Measurements from ENCODE around the gene MLST8.
"Not testable (repeated sequence)": the region's sequence is repeated elsewhere in the genome, so short reads cannot be mapped to it uniquely, and the experiment has no call there.

Gene MLST8

DNA sequence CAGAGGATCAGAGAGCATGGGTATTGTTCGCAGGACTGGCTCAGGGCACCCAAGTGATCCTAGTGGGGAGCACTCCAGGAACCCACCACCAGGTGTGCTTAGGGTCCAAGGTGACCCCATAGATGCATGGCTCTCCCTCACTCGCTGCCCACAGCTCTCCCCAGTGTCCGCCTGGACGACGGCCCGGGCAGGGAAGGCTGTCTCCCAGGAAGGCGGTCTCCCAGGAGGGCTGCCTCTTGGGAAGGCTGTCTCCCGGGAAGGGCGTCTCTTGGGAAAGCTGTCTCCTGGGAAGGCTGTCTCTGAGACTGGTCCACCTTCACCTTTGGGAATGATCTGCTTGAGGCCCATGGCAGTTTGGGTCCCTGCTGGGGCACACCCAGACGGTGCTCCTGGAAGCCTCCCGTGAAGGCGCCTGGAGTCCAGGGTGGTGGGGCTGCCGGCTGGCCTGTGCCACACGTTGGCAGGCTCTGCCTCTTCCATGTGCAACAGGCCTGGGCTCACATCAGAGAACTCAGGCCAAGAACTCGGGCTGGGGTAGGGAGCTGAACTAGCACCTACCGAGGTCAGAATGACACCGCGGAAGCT lies 41.1 kb downstream of the MLST8 start:
- DNase-seq (ENCODE audit: low spot score), result no peak

DNA sequence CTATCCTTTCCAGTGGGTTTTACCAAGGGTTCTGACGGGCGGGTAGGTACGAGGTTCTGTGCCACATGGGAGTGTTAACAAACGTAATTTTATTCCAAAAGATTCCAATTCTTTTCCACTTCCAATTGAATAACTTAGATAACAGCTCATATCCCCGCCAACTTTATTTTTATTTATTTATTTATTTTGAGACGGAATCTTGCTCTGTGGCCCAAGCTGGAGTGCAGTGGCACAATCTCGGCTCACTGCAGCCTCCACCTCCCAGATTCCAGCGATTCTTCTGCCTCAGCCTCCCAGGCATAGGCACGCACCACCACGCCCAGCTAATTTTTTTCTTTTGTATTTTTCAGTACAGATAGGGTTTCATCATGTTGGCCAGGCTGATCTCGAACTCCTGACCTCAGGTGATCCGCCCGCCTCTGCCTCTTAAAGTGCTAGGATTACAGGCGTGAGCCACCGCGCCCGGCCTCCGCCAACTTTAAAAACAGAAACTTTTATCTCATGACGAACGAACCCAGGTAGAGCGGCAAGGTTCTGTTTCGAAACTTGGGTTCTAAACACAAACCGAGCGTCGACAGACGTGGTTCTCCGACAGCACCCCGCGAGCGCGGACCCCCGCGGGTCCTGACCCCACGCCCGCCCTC lies 45.5 kb downstream of the MLST8 start:
- no peak for DNase-seq (ENCODE audit: low spot score)

GRCh38 chr16:2251296-2252111 lies 46.2 kb downstream of the MLST8 start, which contains the start of gene ECI1:
TSS of gene ECI1 (minus strand) at chr16:2251587. CDS start at chr16:2251566, 21 bp downstream.
- DNase-seq (ENCODE audit: low spot score), result peak; percentile 93

DNA sequence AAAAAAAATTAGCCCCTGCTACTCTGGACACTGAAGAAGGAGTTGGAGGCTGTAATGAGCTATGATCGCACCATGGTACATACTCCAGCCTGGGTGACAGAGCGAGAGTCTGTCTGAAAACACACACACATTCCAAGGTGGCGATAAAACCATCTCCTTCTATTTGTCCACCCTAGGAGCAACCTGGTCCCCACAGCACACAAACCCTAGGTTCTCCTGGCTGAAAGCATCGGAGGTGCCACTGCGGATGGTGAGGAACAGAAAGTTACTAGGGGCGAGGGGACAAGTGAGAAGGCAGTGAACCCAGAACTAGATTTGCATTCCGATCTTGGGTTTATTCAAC lies 47.5 kb downstream of the MLST8 start:
- DNase-seq (ENCODE audit: low spot score), result no peak

DNA sequence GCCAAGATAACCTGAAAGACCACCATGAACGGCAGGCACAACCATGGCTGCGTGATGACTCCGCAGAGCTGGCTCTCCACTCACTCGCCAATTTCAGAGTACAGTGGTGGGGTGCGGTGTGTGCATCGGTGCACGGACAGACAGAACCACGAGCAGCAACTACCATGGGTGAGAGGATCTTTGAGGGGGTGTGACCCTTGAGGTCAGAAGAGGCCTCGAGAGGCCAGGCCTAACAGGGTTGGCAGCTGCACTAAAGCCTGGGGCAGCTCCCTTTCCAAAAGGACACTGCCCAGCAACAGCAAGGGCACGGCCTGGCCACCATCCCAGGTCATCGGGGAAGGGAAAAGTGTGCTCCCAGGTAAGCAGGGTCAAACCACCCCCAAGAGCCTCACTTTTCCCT lies 48.0 kb downstream of the MLST8 start:
- DNase-seq (ENCODE audit: low spot score), result no peak

GRCh38 chr16:2256531-2257140 lies 51.4 kb downstream of the MLST8 start:
- no peak for DNase-seq (ENCODE audit: low spot score)

GRCh38 chr16:2257726-2258125 lies 52.5 kb downstream of the MLST8 start:
- no peak for DNase-seq (ENCODE audit: low spot score)

- not testable (repeated sequence) for DNase-seq (ENCODE audit: low spot score)
Measured at GRCh38 chr16:2258530-2258929, 53.3 kb downstream of the MLST8 start.

Measured in putamen (tissue), 1 donor.